HEK293 (cell line): Measurements from ENCODE around the gene APOBEC3H.
"Not testable (repeated sequence)": the region's sequence is repeated elsewhere in the genome, so short reads cannot be mapped to it uniquely, and the experiment has no call there.

Experiments used
- SP2 ChIP-seq: fragments of 450-650 bp; formaldehyde crosslinking; IDR thresholded peaks from 2 replicates; pipeline ENCODE4 v1.5.1; 2016; ENCODE audit warnings: missing biosample characterization, missing genetic modification characterization
- ZBTB48 ChIP-seq: fragments of 450-650 bp; formaldehyde crosslinking; IDR thresholded peaks from 2 replicates; pipeline ENCODE4 v1.5.1; 2016; ENCODE audit warnings: missing biosample characterization, missing genetic modification characterization
- ZBTB8A ChIP-seq: fragments of 450-650 bp; formaldehyde crosslinking; IDR thresholded peaks from 2 replicates; pipeline ENCODE4 v1.5.1; 2016; ENCODE audit warnings: missing biosample characterization, missing genetic modification characterization
- ZNF10 ChIP-seq: fragments of 450-650 bp; formaldehyde crosslinking; IDR thresholded peaks from 2 replicates; pipeline ENCODE4 v1.5.1; 2017; ENCODE audit warnings: missing biosample characterization, missing genetic modification characterization
- ZNF121 ChIP-seq: fragments of 450-650 bp; formaldehyde crosslinking; IDR thresholded peaks from 2 replicates; pipeline ENCODE4 v1.5.1; 2016; ENCODE audit warnings: missing biosample characterization, missing genetic modification characterization
- ZNF302 ChIP-seq: fragments of 450-650 bp; formaldehyde crosslinking; IDR thresholded peaks from 2 replicates; pipeline ENCODE4 v1.5.1; 2016; ENCODE audit warnings: missing biosample characterization, missing genetic modification characterization, low read depth
- ZNF341 ChIP-seq: fragments of 450-650 bp; formaldehyde crosslinking; IDR thresholded peaks from 2 replicates; pipeline ENCODE4; 2016; ENCODE audit warnings: low read depth, missing biosample characterization, missing genetic modification characterization
- ZNF404 ChIP-seq: fragments of 450-650 bp; formaldehyde crosslinking; IDR thresholded peaks from 2 replicates; pipeline ENCODE4 v1.5.1; 2017; ENCODE audit warnings: missing biosample characterization, missing genetic modification characterization
- ZNF76 ChIP-seq: fragments of 450-650 bp; formaldehyde crosslinking; IDR thresholded peaks from 2 replicates; pipeline ENCODE4; 2016; ENCODE audit warnings: low read depth, missing biosample characterization, missing genetic modification characterization, borderline replicate concordance
- TF ChIP-seq, protein P1 (sequence below): fragments of 450-650 bp; formaldehyde crosslinking; IDR thresholded peaks from 2 replicates; pipeline ENCODE4 v1.5.1; 2016; ENCODE audit warnings: missing biosample characterization, missing genetic modification characterization
- TF ChIP-seq, protein P2 (sequence below): fragments of 450-650 bp; formaldehyde crosslinking; conservative IDR thresholded peaks from 2 replicates; pipeline ENCODE4 v1.5.1; 2016; ENCODE audit warnings: low read depth, missing biosample characterization, missing genetic modification characterization

DNA sequence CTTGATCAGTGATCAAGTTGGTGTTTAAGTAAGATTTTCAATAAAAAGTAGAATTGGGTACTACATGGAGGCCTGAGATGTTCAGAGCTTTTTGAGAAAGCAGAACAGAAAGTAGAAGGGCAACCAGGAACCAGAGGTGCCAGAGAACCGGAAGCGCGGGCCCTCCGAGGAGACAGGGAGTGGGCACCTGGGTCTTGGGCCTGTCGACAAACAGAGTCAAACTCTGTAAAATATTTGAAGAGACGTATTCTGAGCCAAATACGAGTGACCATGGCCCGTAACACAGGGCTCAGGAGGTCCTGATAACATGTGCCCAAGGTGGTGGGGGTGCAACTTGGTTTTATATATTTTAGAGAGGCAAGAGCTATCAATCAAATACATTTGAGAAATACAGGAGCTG lies 33.1 kb upstream of the APOBEC3H start:
- not testable (repeated sequence) for TF ChIP-seq ZNF404; ZNF121 (tag by site-specific recombination); ZBTB48 (tag by site-specific recombination); ZNF76 (tag by site-specific recombination); ZNF10; ZBTB8A (tag by site-specific recombination); SP2 (tag by site-specific recombination); ZNF302 (tag by site-specific recombination); ZNF341 (tag by site-specific recombination)
- TF ChIP-seq, protein P1, sequence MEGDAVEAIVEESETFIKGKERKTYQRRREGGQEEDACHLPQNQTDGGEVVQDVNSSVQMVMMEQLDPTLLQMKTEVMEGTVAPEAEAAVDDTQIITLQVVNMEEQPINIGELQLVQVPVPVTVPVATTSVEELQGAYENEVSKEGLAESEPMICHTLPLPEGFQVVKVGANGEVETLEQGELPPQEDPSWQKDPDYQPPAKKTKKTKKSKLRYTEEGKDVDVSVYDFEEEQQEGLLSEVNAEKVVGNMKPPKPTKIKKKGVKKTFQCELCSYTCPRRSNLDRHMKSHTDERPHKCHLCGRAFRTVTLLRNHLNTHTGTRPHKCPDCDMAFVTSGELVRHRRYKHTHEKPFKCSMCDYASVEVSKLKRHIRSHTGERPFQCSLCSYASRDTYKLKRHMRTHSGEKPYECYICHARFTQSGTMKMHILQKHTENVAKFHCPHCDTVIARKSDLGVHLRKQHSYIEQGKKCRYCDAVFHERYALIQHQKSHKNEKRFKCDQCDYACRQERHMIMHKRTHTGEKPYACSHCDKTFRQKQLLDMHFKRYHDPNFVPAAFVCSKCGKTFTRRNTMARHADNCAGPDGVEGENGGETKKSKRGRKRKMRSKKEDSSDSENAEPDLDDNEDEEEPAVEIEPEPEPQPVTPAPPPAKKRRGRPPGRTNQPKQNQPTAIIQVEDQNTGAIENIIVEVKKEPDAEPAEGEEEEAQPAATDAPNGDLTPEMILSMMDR = not testable (repeated sequence)
- TF ChIP-seq, protein P2, sequence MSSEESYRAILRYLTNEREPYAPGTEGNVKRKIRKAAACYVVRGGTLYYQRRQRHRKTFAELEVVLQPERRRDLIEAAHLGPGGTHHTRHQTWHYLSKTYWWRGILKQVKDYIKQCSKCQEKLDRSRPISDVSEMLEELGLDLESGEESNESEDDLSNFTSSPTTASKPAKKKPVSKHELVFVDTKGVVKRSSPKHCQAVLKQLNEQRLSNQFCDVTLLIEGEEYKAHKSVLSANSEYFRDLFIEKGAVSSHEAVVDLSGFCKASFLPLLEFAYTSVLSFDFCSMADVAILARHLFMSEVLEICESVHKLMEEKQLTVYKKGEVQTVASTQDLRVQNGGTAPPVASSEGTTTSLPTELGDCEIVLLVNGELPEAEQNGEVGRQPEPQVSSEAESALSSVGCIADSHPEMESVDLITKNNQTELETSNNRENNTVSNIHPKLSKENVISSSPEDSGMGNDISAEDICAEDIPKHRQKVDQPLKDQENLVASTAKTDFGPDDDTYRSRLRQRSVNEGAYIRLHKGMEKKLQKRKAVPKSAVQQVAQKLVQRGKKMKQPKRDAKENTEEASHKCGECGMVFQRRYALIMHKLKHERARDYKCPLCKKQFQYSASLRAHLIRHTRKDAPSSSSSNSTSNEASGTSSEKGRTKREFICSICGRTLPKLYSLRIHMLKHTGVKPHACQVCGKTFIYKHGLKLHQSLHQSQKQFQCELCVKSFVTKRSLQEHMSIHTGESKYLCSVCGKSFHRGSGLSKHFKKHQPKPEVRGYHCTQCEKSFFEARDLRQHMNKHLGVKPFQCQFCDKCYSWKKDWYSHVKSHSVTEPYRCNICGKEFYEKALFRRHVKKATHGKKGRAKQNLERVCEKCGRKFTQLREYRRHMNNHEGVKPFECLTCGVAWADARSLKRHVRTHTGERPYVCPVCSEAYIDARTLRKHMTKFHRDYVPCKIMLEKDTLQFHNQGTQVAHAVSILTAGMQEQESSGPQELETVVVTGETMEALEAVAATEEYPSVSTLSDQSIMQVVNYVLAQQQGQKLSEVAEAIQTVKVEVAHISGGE (tag by site-specific recombination) = not testable (repeated sequence)
